DLD1 (cell line): ENCODE measurements around the gene PPA2.

Source experiments
- in situ Hi-C: cut with HindIII; loops from 2 replicates; pipeline ENCODE4 v1.10.0; 2017; ENCODE audit warnings: low sequenced_read_pairs

Gene PPA2

GRCh38 chr4:105399532-105400161 is 74.2 kb downstream of the PPA2 start:
- in situ Hi-C loops: no loop called here

DNA sequence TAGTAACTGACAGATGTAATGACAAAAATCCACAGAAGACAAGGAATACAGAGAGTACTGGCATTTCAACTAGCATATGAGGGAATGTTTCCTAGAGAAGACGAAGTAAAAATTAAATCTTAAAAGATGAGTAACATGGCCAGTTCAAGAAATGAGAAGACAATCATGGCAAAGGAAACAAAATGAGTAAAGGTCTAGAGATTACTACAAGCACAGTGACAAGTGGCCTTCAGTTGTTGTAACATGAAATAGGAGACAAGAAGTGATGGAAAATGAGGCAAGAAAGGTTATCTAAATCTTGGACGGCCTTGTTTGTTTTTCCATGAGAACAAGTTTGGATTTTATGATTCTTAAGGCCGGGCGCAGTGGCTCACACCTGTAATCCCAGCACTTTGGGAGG is 81.0 kb downstream of the PPA2 start:
- in situ Hi-C loops: no loop called here

GRCh38 chr4:105389167-105389566 is 84.7 kb downstream of the PPA2 start:
- in situ Hi-C loops: no loop called here

DNA sequence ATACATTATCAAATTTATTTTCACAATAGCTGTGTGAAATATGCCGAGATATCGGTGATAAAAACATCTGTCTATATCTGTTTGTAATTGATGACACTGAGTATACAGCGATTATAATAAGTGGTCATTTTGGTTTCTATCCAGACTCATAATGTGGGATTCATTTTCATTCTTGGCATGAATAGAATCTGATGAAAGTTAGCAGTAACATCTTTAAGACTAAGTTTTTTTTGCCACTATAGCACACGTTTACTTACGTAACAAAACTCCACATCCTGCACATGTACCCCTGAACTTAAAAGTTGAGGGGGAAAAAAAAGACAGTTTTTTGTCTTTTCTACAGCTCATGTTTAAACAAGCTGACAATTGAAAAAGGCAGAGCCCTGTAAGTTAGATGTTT is 86.4 kb downstream of the PPA2 start:
- in situ Hi-C loops: no loop called here

GRCh38 chr4:105386012-105386411 is 87.8 kb downstream of the PPA2 start:
- in situ Hi-C loops: no loop called here

DNA sequence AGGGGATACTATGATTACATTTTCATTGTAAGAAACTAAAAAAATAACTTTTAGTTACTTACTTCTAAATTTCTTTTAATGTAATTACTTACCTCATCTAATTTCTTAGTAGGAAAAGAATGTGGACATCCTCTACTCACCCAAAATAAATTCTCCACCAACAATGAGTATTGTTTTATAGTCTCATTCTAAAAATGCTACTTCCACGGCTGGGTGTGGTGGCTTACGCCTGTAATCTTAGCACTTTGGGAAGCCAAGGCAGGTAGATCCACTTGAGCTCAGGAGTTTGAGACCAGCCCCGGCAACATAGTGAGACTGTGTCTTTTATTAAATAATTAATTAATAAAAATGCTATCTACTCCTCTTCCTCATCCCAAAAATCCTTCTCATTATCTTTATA is 99.8 kb downstream of the PPA2 start:
- in situ Hi-C loops: no loop called here

DNA sequence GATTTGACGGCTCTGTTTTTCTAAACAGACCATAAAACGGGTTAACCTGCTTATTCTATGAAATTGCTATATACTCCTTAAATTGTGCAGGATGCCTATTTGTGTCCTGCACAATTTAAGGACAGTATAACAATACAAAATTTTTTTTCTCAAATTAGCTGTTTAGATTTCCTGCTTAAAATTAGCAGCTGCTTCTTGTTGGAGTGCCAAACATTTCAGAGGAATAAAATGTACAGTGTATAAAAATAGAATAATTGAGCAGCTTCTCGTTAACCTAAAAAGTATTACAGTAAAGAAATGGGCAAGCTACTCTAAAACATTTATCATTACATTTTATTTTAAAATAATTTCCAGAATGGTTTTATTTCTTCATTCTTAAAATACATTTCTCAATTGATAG is 100.5 kb downstream of the PPA2 start:
- in situ Hi-C loops: no loop called here

DNA sequence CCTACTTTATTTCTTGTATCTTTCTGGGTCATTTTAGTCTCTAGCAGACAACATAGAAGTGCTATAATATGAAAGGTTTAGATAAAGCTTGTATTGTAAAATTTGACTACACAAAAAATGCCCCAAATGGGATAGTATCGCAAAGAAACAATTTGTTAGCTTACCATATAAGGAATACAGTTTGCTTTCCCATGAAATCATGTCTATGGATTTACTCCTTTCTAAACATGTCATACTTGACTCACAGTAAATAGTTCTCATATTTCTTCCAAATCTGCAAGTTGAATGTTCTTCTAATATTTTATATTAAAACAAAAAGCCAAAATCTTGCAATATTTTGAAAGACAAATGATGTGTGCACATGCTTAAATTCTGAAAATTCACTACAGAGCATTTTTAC is 103.9 kb downstream of the PPA2 start:
- in situ Hi-C loops: no loop called here

DNA sequence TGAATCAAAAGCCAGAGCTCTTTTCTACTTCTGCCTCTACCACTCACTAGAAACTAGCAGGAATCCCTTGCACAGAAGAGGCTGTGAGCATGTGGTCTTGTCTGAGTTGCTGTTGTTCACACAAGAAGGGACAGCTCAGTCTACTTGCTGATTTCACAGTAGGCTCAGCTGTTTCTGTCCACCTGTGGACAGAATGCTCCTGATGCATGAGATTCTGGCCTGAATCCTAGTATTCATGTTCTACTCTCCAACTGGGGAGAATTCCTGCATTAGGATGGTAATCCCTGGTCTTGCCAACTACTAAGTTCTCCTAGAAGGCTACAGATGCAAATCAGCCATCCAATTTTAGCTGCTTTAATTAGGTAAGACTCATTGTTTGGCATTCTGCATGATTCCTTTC is 112.8 kb downstream of the PPA2 start:
- in situ Hi-C loops: no loop called here

GRCh38 chr4:105357258-105357980 is 116.4 kb downstream of the PPA2 start:
- in situ Hi-C loops: no loop called here

GRCh38 chr4:105356194-105356593 is 117.7 kb downstream of the PPA2 start:
- in situ Hi-C loops: no loop called here

DNA sequence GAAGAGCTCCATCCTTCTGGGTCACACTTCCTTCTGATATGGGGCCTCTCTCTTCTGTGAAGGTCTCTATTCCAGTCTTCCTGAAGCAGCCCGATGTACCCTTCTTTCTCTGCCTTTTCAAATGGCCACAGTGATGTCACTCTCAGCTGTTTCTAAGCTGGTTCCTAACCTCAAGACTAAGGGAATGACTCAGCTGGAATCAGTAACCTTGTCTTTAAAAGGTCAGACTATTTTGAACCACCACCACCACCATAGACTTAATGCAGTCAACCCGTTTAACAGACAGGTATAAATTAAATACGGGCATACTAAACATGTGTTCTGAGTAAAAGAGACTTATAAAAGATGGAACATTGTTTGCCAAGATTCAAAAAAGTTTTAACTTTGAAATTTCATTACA is 121.0 kb downstream of the PPA2 start:
- in situ Hi-C loops: no loop called here

DNA sequence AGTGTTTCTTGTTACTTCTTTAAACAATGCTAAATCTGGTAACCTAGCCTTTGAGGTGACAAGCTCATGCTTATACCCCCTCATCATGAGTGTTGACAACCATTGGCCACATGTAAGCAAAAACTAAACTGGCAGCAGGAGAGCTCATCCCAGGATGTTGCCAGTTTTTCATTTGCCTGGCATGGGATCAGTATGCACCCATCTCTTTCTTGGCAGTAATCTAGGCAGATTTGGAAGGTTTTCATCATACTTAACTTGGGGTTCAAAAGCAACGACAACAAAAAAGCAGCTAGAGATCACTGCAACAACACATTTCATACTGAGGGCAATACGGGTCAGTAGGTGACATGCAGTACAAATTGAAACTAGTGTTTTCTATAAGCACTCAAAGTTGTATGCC is 122.0 kb downstream of the PPA2 start:
- in situ Hi-C loops: no loop called here

DNA sequence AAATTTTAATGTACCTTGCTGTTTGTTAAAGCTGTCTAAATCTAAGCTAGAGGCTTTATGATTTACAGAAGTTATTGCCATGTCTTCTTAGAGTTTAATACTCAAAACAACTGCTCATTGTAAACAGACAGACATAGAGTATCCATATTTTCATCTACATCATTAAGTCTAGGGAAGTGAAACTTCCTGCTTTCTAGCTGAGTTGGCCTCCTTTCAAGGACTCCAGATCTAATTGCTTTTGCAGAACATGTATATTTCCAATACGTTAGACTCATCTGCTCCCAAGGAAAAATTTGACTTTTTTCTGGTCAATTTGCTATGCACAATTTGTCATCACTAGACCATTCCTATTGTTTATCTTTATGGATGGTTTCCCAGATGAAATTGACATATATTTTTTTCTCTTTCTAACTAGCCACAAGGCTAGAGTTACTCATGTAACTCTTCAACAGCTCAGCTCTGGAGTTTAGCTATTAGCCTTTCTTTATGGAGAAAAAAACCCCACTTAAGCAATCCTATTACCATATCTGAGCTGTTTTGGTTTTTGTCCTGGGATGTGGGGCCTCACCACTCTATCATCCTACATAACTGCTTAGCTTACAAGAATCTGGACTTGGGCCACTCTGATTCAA is 122.9 kb downstream of the PPA2 start:
- in situ Hi-C loops: no loop called here

DNA sequence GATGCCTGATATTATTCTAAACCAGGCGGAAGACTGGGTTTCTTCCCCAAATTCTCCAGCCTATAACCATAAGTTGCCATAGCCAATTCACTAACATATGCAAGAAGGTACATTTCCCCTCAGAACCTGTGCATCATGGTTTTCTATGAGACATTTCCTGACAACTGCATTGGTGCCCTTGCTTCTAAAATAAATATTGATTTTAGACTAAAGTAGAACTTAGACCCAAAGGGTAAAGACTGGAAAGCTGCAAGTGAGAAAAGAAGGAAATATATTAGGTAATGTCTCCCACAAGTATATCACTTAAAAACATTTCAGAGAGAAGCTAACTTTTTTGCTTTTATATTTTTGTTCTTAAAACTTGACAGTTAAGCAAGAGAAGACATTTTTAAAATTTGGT is 125.1 kb downstream of the PPA2 start:
- in situ Hi-C loops: no loop called here

GRCh38 chr4:105346869-105347268 is 127.0 kb downstream of the PPA2 start:
- in situ Hi-C loops: no loop called here

DNA sequence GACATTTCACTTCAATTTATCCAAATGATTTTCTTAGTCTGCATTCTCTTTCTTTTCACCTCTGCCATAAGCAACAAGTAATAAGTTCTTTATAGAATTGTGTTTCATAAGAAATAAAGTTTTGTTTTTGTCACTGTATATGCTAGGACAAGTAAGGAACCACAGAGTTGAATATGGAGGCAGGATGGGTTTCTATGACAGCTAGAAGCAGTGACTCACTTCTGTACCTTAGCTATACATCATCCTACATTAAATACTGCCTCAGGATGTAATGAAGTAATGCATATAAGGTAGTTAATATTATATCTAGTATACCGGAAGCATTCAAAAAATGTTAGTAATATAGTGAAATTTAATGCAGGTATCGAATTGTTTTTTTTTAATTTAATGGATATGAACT is 128.0 kb downstream of the PPA2 start:
- in situ Hi-C loops: no loop called here

DNA sequence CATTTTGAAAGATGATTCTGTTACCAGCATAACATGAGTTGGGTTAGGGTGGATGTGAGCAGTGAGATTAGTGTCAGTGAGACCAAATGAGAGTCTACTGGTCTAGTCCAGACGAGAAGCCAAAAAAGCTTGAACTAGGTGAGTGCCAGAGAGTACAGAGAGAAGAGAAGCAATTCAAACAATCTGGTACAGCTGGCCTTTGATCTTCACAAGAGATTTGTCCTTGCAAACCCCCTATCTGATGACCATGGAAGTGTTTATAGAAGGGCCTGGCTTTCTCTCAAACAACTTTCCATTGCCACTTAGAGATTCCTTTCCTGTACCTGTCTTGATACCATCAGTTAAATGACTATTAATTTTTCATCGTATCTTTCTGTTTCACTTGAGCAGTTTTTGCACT is 128.5 kb downstream of the PPA2 start:
- in situ Hi-C loops: no loop called here

DNA sequence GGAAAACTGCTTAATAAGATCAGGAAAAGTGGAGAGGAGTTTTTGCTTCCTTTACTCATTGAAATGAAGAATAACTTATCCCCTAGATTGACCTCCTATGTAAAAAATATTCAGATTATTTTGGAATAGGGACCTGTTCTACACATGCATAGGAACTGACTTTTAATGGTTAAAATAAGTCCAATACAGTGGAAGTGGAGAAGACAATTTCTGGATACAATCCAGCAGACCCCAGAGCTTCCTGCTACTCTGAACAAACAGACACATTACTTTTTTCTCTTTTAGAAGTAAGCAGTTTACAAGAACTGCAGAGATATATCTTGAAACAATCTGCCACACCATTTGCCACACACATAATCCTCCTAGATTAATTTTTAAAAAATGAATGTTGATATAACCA is 129.7 kb downstream of the PPA2 start:
- in situ Hi-C loops: no loop called here

DNA sequence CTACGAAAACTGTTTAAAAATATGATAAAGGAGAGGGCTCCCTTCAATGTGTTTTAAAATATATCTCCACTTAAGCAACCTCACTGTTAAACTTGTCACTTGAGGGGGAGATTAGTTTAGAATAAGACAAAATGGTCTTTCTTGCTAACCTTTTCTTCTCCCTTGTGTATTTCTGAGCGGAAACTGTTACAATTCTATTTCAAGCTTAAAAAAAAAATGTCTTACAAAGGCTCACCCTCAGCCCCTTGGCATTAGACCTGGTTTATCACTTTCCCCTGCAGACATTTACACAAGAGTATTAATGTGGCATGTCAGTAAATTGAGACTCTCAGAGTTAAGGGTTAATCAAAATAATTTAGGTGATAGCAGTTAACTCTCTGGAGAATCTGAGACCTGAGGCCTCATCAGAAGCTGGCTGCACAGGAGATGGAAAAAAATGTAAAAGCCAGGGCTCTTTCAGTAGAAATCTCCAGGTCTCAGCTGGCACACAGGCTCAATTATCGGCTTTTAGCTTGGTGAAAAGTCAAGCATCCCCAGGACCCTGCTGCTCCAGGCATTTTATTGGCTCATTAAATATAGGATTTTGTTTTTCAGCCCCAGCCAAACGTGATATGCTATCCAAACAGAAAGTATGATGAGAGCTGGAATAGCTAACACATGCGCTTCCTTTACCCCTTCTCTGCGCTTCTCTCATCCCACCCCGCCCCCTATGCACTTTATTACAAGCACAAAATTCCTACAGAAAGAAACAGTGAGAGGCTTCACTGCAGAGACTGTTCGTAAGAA is 130.5 kb downstream of the PPA2 start:
- in situ Hi-C loops: no loop called here

- in situ Hi-C loops: no loop called here
Measured at GRCh38 chr4:105329081-105329480, 144.8 kb downstream of the PPA2 start.

GRCh38 chr4:105327956-105328355 is 145.9 kb downstream of the PPA2 start:
- in situ Hi-C loops: no loop called here
